Neural crest cell (in vitro differentiated cells): ENCODE measurements around the gene ULBP1. TPM values are rescaled to one million over a fixed set of nuclear protein-coding genes. Genes with fewer than 3 reads are reported as not detected.
A peak's percentile ranks its signal among the peaks of the same experiment; 100 is the strongest.
"Not testable (repeated sequence)": the region's sequence is repeated elsewhere in the genome, so short reads cannot be mapped to it uniquely, and the experiment has no call there.

Experiments
- DNase-seq: peaks from one replicate; pipeline ENCODE4 v3.0.0; 2021; ENCODE audit warnings: low read depth, mixed read lengths, low spot score
- H3K27ac Mint-ChIP-seq: one replicate; pipeline ENCODE4 v1.8.0; 2021; ENCODE audit warnings: mild to moderate bottlenecking, mixed read lengths; ENCODE audit not compliant: unreplicated experiment
- H3K27me3 Mint-ChIP-seq: 2 replicates; pipeline ENCODE4 v1.8.0; 2021; ENCODE audit warnings: low read depth, mild to moderate bottlenecking, mixed read lengths
- H3K36me3 Mint-ChIP-seq: 2 replicates; pipeline ENCODE4 v1.8.0; 2021; ENCODE audit warnings: low read depth, mild to moderate bottlenecking, mixed read lengths
- H3K4me1 Mint-ChIP-seq: 2 replicates; pipeline ENCODE4 v1.8.0; 2021; ENCODE audit warnings: mixed read lengths
- H3K4me3 Mint-ChIP-seq: one replicate; pipeline ENCODE4 v1.8.0; 2021; ENCODE audit warnings: mild to moderate bottlenecking, mixed read lengths
- H3K9me3 Mint-ChIP-seq: 2 replicates; pipeline ENCODE4 v1.8.0; 2021; ENCODE audit warnings: mixed read lengths
- CTCF ChIP-seq: fragments of 200-600 bp; sonication (generic); conservative IDR thresholded peaks from 2 replicates; pipeline ENCODE4 v1.5.0; 2021; ENCODE audit warnings: antibody characterized with exemption, mild to moderate bottlenecking
- total RNA-seq: library from RNA; stranded (reverse); gene quantifications from 2 replicates; pipeline ENCODE4 v1.2.1, GENCODE V29; 2021

Gene ULBP1
- total RNA-seq, 1 donor from 2014 or later: 2.3 TPM

- H3K36me3 Mint-ChIP-seq: peaks cover 9% of the 10 kb centered on the region
- H3K9me3 Mint-ChIP-seq: no peaks in the 10 kb centered on the region
- DNase-seq: no peak
- H3K27me3 Mint-ChIP-seq: peaks cover 23% of the 10 kb centered on the region
- H3K4me1 Mint-ChIP-seq: peaks cover 9% of the 10 kb centered on the region
- no peak for TF ChIP-seq CTCF
- no peak overlapping the region for H3K27ac Mint-ChIP-seq
- H3K4me3 Mint-ChIP-seq: peak overlapping the region; percentile 93
These were observed 40.5 kb downstream of the ULBP1 start for GRCh38 chr6:150004101-150004782.

- Mint-ChIP-seq H3K4me1 (peaks cover 9% of the 10 kb centered on the region), H3K9me3 (no peaks in the 10 kb centered on the region), H3K27me3 (peaks cover 31% of the 10 kb centered on the region), H3K27ac (peak overlapping the region; percentile 95), H3K4me3 (peak overlapping the region; percentile 93), H3K36me3 (peaks cover 9% of the 10 kb centered on the region)
- peak; percentile 91 for DNase-seq
- no peak for TF ChIP-seq CTCF
These were observed 41.3 kb downstream of the ULBP1 start for GRCh38 chr6:150004783-150005717.

- Mint-ChIP-seq H3K36me3 (peaks cover 7% of the 10 kb centered on the region), H3K27ac (peak overlapping the region; percentile 62), H3K27me3 (peaks cover 40% of the 10 kb centered on the region), H3K4me1 (peaks cover 9% of the 10 kb centered on the region), H3K4me3 (peak overlapping the region; percentile 93), H3K9me3 (no peaks in the 10 kb centered on the region)
- no peak for TF ChIP-seq CTCF
- no peak for DNase-seq
These were observed 42.3 kb downstream of the ULBP1 start for GRCh38 chr6:150005761-150006651.

- no peak overlapping the region for H3K27ac Mint-ChIP-seq
- H3K9me3 Mint-ChIP-seq: no peaks in the 10 kb centered on the region
- peaks cover 51% of the 10 kb centered on the region for H3K27me3 Mint-ChIP-seq
- TF ChIP-seq CTCF: peak; percentile 66
- peaks cover 2% of the 10 kb centered on the region for H3K36me3 Mint-ChIP-seq
- H3K4me1 Mint-ChIP-seq: peaks cover 9% of the 10 kb centered on the region
- H3K4me3 Mint-ChIP-seq: peak overlapping the region; percentile 59
- DNase-seq: no peak
These were observed 43.3 kb downstream of the ULBP1 start for GRCh38 chr6:150006961-150007464.

- no peak for TF ChIP-seq CTCF
- no peaks in the 10 kb centered on the region for H3K36me3 Mint-ChIP-seq
- no peak overlapping the region for H3K4me3 Mint-ChIP-seq
- H3K9me3 Mint-ChIP-seq: no peaks in the 10 kb centered on the region
- H3K27me3 Mint-ChIP-seq: peaks cover 66% of the 10 kb centered on the region
- H3K4me1 Mint-ChIP-seq: peaks cover 9% of the 10 kb centered on the region
- no peak overlapping the region for H3K27ac Mint-ChIP-seq
- no peak for DNase-seq
These were observed 44.8 kb downstream of the ULBP1 start for GRCh38 chr6:150008588-150008987.

GRCh38 chr6:150012846-150013784, 49.4 kb downstream of the ULBP1 start:
- H3K27me3 Mint-ChIP-seq: peaks cover 98% of the 10 kb centered on the region
- H3K36me3 Mint-ChIP-seq, H3K4me1 Mint-ChIP-seq, DNase-seq, H3K4me3 Mint-ChIP-seq, H3K27ac Mint-ChIP-seq, H3K9me3 Mint-ChIP-seq: not testable (repeated sequence)
